ENCODE data around the gene VWC2L. TPM values are rescaled to one million over a fixed set of nuclear protein-coding genes. Genes with fewer than 3 reads are reported as not detected.

Gene VWC2L
- total and polyA plus RNA-seq, 7 experiments from 2014 or later = not detected

GRCh38 chr2:214592011-214592410, 181.2 kb downstream of the VWC2L start:
- no peak overlapping the region for H3K4me3 ChIP-seq (ENCODE audit: low read length)
- ChIA-PET POLR2A (no interaction called here), CTCF (no interaction called here)
- no peak overlapping the region for H3K4me3 Mint-ChIP-seq
- ATAC-seq (no peak), DNase-seq (no peak)
- H3K27me3 Mint-ChIP-seq = peaks cover 0 to 5% (median 0%) of the 10 kb centered on the region in 5 donors
- H3K4me1 Mint-ChIP-seq = no peaks in the 10 kb centered on the region
- peaks cover 0 to 6% (median 0%) of the 10 kb centered on the region in 11 donors for H3K9me3 Mint-ChIP-seq
- no peaks in the 10 kb centered on the region for H3K4me1 ChIP-seq (ENCODE audit: control insufficient read depth in 2 of 2, insufficient read depth in 2 of 2, low read length in 2 of 2)
- no peaks in the 10 kb centered on the region for H3K9me3 ChIP-seq (ENCODE audit: control insufficient read depth in 2 of 3, low read length in 3 of 3)
- no peak overlapping the region for H3K27ac Mint-ChIP-seq
- intact Hi-C loops (cut with micrococcal nuclease) = no loop called here
- no peaks in the 10 kb centered on the region for H3K36me3 Mint-ChIP-seq
- no peaks in the 10 kb centered on the region for H3K27me3 ChIP-seq (ENCODE audit: control insufficient read depth in 2 of 2, insufficient read depth in 2 of 2, low read length in 2 of 2)
- H3K27ac ChIP-seq (ENCODE audit: low read depth, low read length) = no peak overlapping the region
- no peaks in the 10 kb centered on the region for H3K36me3 ChIP-seq (ENCODE audit: control insufficient read depth in 2 of 3, insufficient read depth in 3 of 3, low read length in 3 of 3)

- H3K27me3 Mint-ChIP-seq = peaks cover 0 to 5% (median 0%) of the 10 kb centered on the region in 5 donors
- peaks cover 0 to 6% (median 0%) of the 10 kb centered on the region in 11 donors for H3K9me3 Mint-ChIP-seq
- H3K9me3 ChIP-seq (ENCODE audit: control insufficient read depth in 2 of 3, low read length in 3 of 3) = no peaks in the 10 kb centered on the region
- H3K27ac ChIP-seq (ENCODE audit: low read depth, low read length) = no peak overlapping the region
- H3K27me3 ChIP-seq (ENCODE audit: control insufficient read depth in 2 of 2, insufficient read depth in 2 of 2, low read length in 2 of 2) = no peaks in the 10 kb centered on the region
- intact Hi-C loops (cut with micrococcal nuclease) = no loop called here
- ChIA-PET POLR2A (no interaction called here), CTCF (no interaction called here)
- no peak for DNase-seq
- no peaks in the 10 kb centered on the region for H3K4me1 Mint-ChIP-seq
- H3K4me3 ChIP-seq (ENCODE audit: low read length) = no peak overlapping the region
- H3K27ac Mint-ChIP-seq = no peak overlapping the region
- ATAC-seq = no peak
- H3K4me1 ChIP-seq (ENCODE audit: control insufficient read depth in 2 of 2, insufficient read depth in 2 of 2, low read length in 2 of 2) = no peaks in the 10 kb centered on the region
- no peak overlapping the region for H3K4me3 Mint-ChIP-seq
- no peaks in the 10 kb centered on the region for H3K36me3 Mint-ChIP-seq
- H3K36me3 ChIP-seq (ENCODE audit: control insufficient read depth in 2 of 3, insufficient read depth in 3 of 3, low read length in 3 of 3) = no peaks in the 10 kb centered on the region
Measured at GRCh38 chr2:214593727-214594126, 182.9 kb downstream of the VWC2L start.

- POLR2A ChIA-PET = no interaction called here
- H3K9me3 ChIP-seq (ENCODE audit: control insufficient read depth in 2 of 3, low read length in 3 of 3) = no peaks in the 10 kb centered on the region
- Mint-ChIP-seq H3K27me3 (no peaks in the 10 kb centered on the region), H3K36me3 (no peaks in the 10 kb centered on the region), H3K4me1 (no peaks in the 10 kb centered on the region), H3K9me3 (no peaks in the 10 kb centered on the region), H3K27ac (no peak overlapping the region), H3K4me3 (no peak overlapping the region)
- no peaks in the 10 kb centered on the region for H3K36me3 ChIP-seq (ENCODE audit: control insufficient read depth in 2 of 3, insufficient read depth in 3 of 3, low read length in 3 of 3)
- no peaks in the 10 kb centered on the region for H3K4me1 ChIP-seq (ENCODE audit: control insufficient read depth in 2 of 2, insufficient read depth in 2 of 2, low read length in 2 of 2)
- ATAC-seq (no peak), DNase-seq (no peak)
- CTCF ChIA-PET = no interaction called here
- H3K27me3 ChIP-seq (ENCODE audit: control insufficient read depth in 2 of 2, insufficient read depth in 2 of 2, low read length in 2 of 2) = no peaks in the 10 kb centered on the region
- no peak overlapping the region for H3K4me3 ChIP-seq (ENCODE audit: low read length)
- no peak overlapping the region for H3K27ac ChIP-seq (ENCODE audit: low read depth, low read length)
- intact Hi-C loops (cut with micrococcal nuclease) = no loop called here
Measured at GRCh38 chr2:214601852-214602633, 191.2 kb downstream of the VWC2L start.

- Mint-ChIP-seq H3K9me3 (no peaks in the 10 kb centered on the region), H3K27me3 (peaks cover 0 to 7% (median 0%) of the 10 kb centered on the region in 5 donors), H3K4me1 (no peaks in the 10 kb centered on the region), H3K36me3 (no peaks in the 10 kb centered on the region), H3K27ac (no peak overlapping the region), H3K4me3 (no peak overlapping the region)
- no peaks in the 10 kb centered on the region for H3K4me1 ChIP-seq (ENCODE audit: control insufficient read depth in 2 of 2, insufficient read depth in 2 of 2, low read length in 2 of 2)
- CTCF ChIA-PET = no interaction called here
- no peaks in the 10 kb centered on the region for H3K27me3 ChIP-seq (ENCODE audit: control insufficient read depth in 2 of 2, insufficient read depth in 2 of 2, low read length in 2 of 2)
- H3K27ac ChIP-seq (ENCODE audit: low read depth, low read length) = no peak overlapping the region
- H3K36me3 ChIP-seq (ENCODE audit: control insufficient read depth in 2 of 3, insufficient read depth in 3 of 3, low read length in 3 of 3) = no peaks in the 10 kb centered on the region
- POLR2A ChIA-PET = no interaction called here
- intact Hi-C loops (cut with micrococcal nuclease) = no loop called here
- no peaks in the 10 kb centered on the region for H3K9me3 ChIP-seq (ENCODE audit: control insufficient read depth in 2 of 3, low read length in 3 of 3)
- DNase-seq = no peak
- H3K4me3 ChIP-seq (ENCODE audit: low read length) = no peak overlapping the region
- ATAC-seq = no peak
Measured at GRCh38 chr2:214604861-214605260, 194.0 kb downstream of the VWC2L start.

- H3K9me3 Mint-ChIP-seq = no peaks in the 10 kb centered on the region
- Histone ChIP-seq H3K27me3 (ENCODE audit: control insufficient read depth in 2 of 2, insufficient read depth in 2 of 2, low read length in 2 of 2) (no peaks in the 10 kb centered on the region), H3K36me3 (ENCODE audit: control insufficient read depth in 2 of 3, insufficient read depth in 3 of 3, low read length in 3 of 3) (no peaks in the 10 kb centered on the region), H3K27ac (ENCODE audit: low read depth, low read length) (no peak overlapping the region), H3K4me3 (ENCODE audit: low read length) (no peak overlapping the region), H3K9me3 (ENCODE audit: control insufficient read depth in 2 of 3, low read length in 3 of 3) (no peaks in the 10 kb centered on the region), H3K4me1 (ENCODE audit: control insufficient read depth in 2 of 2, insufficient read depth in 2 of 2, low read length in 2 of 2) (no peaks in the 10 kb centered on the region)
- DNase-seq = no peak
- ChIA-PET CTCF (no interaction called here), POLR2A (no interaction called here)
- no peaks in the 10 kb centered on the region for H3K4me1 Mint-ChIP-seq
- no peak overlapping the region for H3K4me3 Mint-ChIP-seq
- no peak for ATAC-seq
- intact Hi-C loops (cut with micrococcal nuclease) = no loop called here
- H3K36me3 Mint-ChIP-seq = no peaks in the 10 kb centered on the region
- peaks cover 0 to 9% (median 5%) of the 10 kb centered on the region in 5 donors for H3K27me3 Mint-ChIP-seq
- no peak overlapping the region for H3K27ac Mint-ChIP-seq
Measured at GRCh38 chr2:214607051-214607450, 196.2 kb downstream of the VWC2L start.

- POLR2A ChIA-PET = no interaction called here
- ATAC-seq = no peak
Measured at GRCh38 chr2:214611015-214611414, 200.2 kb downstream of the VWC2L start.

GRCh38 chr2:214624166-214624760, 213.4 kb downstream of the VWC2L start:
- no peak overlapping the region for H3K27ac ChIP-seq (ENCODE audit: low read depth, low read length)
- H3K9me3 ChIP-seq (ENCODE audit: control insufficient read depth in 2 of 3, low read length in 3 of 3) = no peaks in the 10 kb centered on the region
- Mint-ChIP-seq H3K27ac (no peak overlapping the region), H3K36me3 (no peaks in the 10 kb centered on the region), H3K4me1 (no peaks in the 10 kb centered on the region), H3K9me3 (peaks cover 0 to 5% (median 0%) of the 10 kb centered on the region in 11 donors), H3K4me3 (no peak overlapping the region), H3K27me3 (peaks cover 0 to 10% (median 5%) of the 10 kb centered on the region in 5 donors)
- no peaks in the 10 kb centered on the region for H3K36me3 ChIP-seq (ENCODE audit: control insufficient read depth in 2 of 3, insufficient read depth in 3 of 3, low read length in 3 of 3)
- H3K4me3 ChIP-seq (ENCODE audit: low read length) = no peak overlapping the region
- H3K27me3 ChIP-seq (ENCODE audit: control insufficient read depth in 2 of 2, insufficient read depth in 2 of 2, low read length in 2 of 2) = no peaks in the 10 kb centered on the region
- H3K4me1 ChIP-seq (ENCODE audit: control insufficient read depth in 2 of 2, insufficient read depth in 2 of 2, low read length in 2 of 2) = no peaks in the 10 kb centered on the region
- no peak for DNase-seq
- ChIA-PET CTCF (no interaction called here), POLR2A (no interaction called here)
- no peak for ATAC-seq
- intact Hi-C loops (cut with micrococcal nuclease) = no loop called here

More at GRCh38 chr2:214611015-214611414, 200.2 kb downstream of the VWC2L start:
- Histone ChIP-seq H3K36me3 (ENCODE audit: control insufficient read depth in 2 of 3, insufficient read depth in 3 of 3, low read length in 3 of 3) (no peaks in the 10 kb centered on the region), H3K4me3 (ENCODE audit: low read length) (no peak overlapping the region), H3K27me3 (ENCODE audit: control insufficient read depth in 2 of 2, insufficient read depth in 2 of 2, low read length in 2 of 2) (no peaks in the 10 kb centered on the region), H3K9me3 (ENCODE audit: control insufficient read depth in 2 of 3, low read length in 3 of 3) (no peaks in the 10 kb centered on the region), H3K4me1 (ENCODE audit: control insufficient read depth in 2 of 2, insufficient read depth in 2 of 2, low read length in 2 of 2) (no peaks in the 10 kb centered on the region), H3K27ac (ENCODE audit: low read depth, low read length) (no peak overlapping the region)
- no peak overlapping the region for H3K27ac Mint-ChIP-seq
- peaks cover 0 to 3% (median 0%) of the 10 kb centered on the region in 11 donors for H3K9me3 Mint-ChIP-seq
- CTCF ChIA-PET = no interaction called here
- intact Hi-C loops (cut with micrococcal nuclease) = no loop called here
- H3K4me3 Mint-ChIP-seq = no peak overlapping the region
- H3K36me3 Mint-ChIP-seq = no peaks in the 10 kb centered on the region
- H3K4me1 Mint-ChIP-seq = no peaks in the 10 kb centered on the region
- DNase-seq = no peak
- H3K27me3 Mint-ChIP-seq = peaks cover 0 to 9% (median 5%) of the 10 kb centered on the region in 5 donors

All from naive thymus-derived CD4-positive, alpha-beta T cell (primary cell).